BLaER1 treated with 17β-estradiol and CSF1 and Interleukin-3, amounts not matched to agents 10 nM and 100 nM (cell line): ENCODE measurements around the gene KRTAP4-5.
"Not testable (repeated sequence)": the region's sequence is repeated elsewhere in the genome, so short reads cannot be mapped to it uniquely, and the experiment has no call there.

Source experiments
- H3K27ac ChIP-seq, 11 experiments: shearing (Covaris generic); formaldehyde crosslinking; 2 replicates each; pipeline ENCODE4 v1.8.1; 2022
- H3K27me3 ChIP-seq, 11 experiments: shearing (Covaris generic); formaldehyde crosslinking; 2 replicates each; pipeline ENCODE4 v1.8.1; 2022
- H3K36me3 ChIP-seq, 11 experiments: shearing (Covaris generic); formaldehyde crosslinking; 2 replicates each; pipeline ENCODE4 v1.8.1; 2022
- H3K4me1 ChIP-seq, 10 experiments: shearing (Covaris generic); formaldehyde crosslinking; 2 replicates each; pipeline ENCODE4 v1.8.1; 2022
- H3K4me2 ChIP-seq, 11 experiments: shearing (Covaris generic); formaldehyde crosslinking; 2 replicates each; pipeline ENCODE4 v1.8.1; 2022
- H3K4me3 ChIP-seq, 10 experiments: shearing (Covaris generic); formaldehyde crosslinking; 2 replicates each; pipeline ENCODE4 v1.8.1; 2022
- H3K9ac ChIP-seq, 11 experiments: shearing (Covaris generic); formaldehyde crosslinking; 2 replicates each; pipeline ENCODE4 v1.8.1; 2022
- H3K9me3 ChIP-seq, 11 experiments: shearing (Covaris generic); formaldehyde crosslinking; replicated peaks in 1 of 11; 2 replicates each; pipeline ENCODE4 v1.8.1; 2022
- H4K20me1 ChIP-seq, 11 experiments: shearing (Covaris generic); formaldehyde crosslinking; 2 replicates each; pipeline ENCODE4 v1.8.1; 2022
- Cebpa-rat ChIP-seq, 11 experiments: shearing (Covaris generic); IDR thresholded peaks; 2 replicates each; pipeline ENCODE4 v1.8.1; 2022

The KRTAP4-5 gene

DNA sequence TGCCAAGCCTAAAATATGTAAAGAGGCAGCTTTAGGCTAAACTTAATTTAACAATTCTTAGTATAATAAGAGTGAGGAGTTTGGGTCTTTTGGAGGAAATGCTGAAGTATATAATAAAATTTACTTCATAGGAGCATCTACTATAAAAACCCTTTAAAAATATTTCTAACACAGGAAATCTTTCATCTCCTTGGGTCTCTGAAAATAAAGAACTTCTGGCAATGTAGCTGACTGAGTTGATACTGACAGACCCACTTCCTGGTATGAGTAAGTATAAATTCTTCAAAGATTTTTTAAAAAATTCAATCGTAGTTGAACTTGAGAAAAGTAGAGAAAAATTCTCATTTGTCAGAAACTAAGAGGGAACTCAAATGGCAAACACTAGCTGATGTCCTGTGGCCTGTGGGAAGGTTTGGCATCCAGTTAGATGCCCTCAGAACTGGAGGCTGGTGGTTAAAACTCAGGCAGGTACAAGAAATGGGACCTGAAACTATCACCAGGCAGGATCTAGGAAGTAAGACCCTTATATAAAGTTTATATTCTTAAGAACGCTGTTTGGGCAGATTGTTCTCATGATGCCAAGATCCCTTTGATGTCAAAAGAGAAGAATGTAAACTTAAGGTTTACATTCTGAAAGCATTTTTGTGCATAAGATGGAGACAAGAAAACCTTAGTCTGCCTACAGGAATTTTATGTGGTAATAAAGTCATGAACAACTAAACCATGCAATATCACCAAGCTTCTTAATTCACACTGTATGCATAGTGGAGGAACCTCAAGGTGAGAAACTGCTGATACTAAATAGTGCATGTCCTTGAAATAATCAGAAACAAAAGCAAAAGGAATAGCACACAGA is 15.5 kb downstream of the KRTAP4-5 start:
- H3K27me3 ChIP-seq, result no peaks in the 10 kb centered on the region
- TF ChIP-seq Cebpa-rat (IDR thresholded peaks at IDR 0.05), result no peak
- peak overlapping the region; percentile 17 to 55 (median 36); a peak in 15 of 22 replicates for H3K4me2 ChIP-seq
- peaks cover 9 to 27% (median 18%) of the 10 kb centered on the region in 11 experiments; a peak in 16 of 22 replicates for H3K9me3 ChIP-seq
- H4K20me1 ChIP-seq, result no peaks in the 10 kb centered on the region
- H3K4me1 ChIP-seq, result peaks cover 9 to 33% (median 13%) of the 10 kb centered on the region in 10 experiments; a peak in 19 of 20 replicates
- H3K27ac ChIP-seq, result peak overlapping the region in 2 of 11 experiments; percentile 23 to 33; a peak in 3 of 22 replicates
- no peak overlapping the region for H3K4me3 ChIP-seq
- no peak overlapping the region for H3K9ac ChIP-seq
- no peaks in the 10 kb centered on the region for H3K36me3 ChIP-seq

DNA sequence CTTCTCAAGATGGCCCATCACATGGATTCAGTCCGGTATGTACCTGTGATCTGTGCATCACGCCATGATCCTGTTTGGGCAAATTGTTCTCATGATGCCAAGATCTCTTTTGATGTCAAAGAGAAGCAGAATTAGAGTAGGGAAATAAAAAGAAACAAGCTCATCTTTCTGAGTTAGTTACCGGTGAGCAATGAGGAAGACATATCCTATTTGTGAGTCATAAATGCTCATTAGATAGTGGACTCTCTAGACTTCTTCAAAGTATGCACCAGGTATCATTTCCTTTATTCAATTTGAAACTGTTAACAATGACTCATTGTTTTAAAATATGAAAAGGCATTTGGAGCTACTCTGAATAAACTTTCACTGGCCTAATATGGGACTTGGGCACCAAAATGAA is 17.6 kb downstream of the KRTAP4-5 start:
- Histone ChIP-seq H3K4me2 (peak overlapping the region in 2 of 11 experiments; percentile 0 to 19; a peak in 2 of 22 replicates), H3K27ac (no peak overlapping the region), H3K27me3 (no peaks in the 10 kb centered on the region), H4K20me1 (no peaks in the 10 kb centered on the region), H3K9ac (no peak overlapping the region), H3K36me3 (no peaks in the 10 kb centered on the region), H3K4me3 (no peak overlapping the region), H3K9me3 (peaks cover 0 to 9% (median 3%) of the 10 kb centered on the region in 11 experiments; a peak in 8 of 22 replicates), H3K4me1 (peaks cover 9 to 33% (median 13%) of the 10 kb centered on the region in 10 experiments; a peak in 19 of 20 replicates)
- no peak for TF ChIP-seq Cebpa-rat (IDR thresholded peaks at IDR 0.05)

DNA sequence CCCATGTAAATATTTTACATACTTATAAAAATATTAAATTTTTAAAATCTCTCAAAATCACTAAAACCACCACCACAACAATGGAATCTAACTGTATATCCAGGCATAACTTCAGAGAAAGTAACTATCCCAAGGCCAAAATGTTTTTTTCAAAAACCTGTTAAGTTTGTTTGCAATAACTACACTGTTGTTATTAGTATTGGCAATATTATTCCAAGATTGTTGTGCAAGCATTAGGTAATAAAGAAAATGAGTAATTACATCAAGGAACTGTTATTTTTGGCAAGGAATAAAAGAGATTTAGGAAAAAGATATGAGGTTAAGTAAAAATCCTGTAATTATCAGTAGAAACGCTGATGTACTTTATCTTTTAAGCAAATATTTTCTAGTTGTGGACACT is 22.3 kb downstream of the KRTAP4-5 start:
- no peak for TF ChIP-seq Cebpa-rat (IDR thresholded peaks at IDR 0.05)
- Histone ChIP-seq H3K27me3 (no peaks in the 10 kb centered on the region), H3K9ac (no peak overlapping the region)

DNA sequence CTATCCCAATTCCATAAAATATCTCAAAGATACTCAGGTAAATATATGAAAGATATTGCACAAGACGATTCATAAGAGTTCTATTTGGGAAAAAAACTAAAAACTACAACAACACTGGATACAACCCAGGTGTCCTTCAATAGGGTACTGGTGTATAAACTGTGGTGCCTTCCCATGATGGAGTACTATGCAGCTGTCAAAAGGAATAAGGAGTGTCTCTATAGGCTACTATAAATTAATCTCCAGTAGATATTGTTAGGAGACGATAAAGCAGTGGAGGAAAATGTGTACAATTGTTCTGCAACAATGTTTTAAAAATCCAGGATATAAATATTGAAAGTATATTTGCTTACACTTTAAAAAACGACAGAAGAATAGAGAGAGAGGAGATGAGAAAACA is 23.2 kb downstream of the KRTAP4-5 start:
- Histone ChIP-seq H3K9me3 (peaks cover 7 to 42% (median 32%) of the 10 kb centered on the region in 11 experiments), H3K27me3 (no peaks in the 10 kb centered on the region), H3K4me2 (no peak overlapping the region), H3K9ac (no peak overlapping the region), H3K36me3 (no peaks in the 10 kb centered on the region), H3K4me1 (peaks cover 12 to 27% (median 22%) of the 10 kb centered on the region in 10 experiments; a peak in 18 of 20 replicates), H3K27ac (no peak overlapping the region), H3K4me3 (no peak overlapping the region), H4K20me1 (no peaks in the 10 kb centered on the region)
- no peak for TF ChIP-seq Cebpa-rat (IDR thresholded peaks at IDR 0.05)

More for the DNA sequence above, 22.3 kb downstream of the KRTAP4-5 start:
- Histone ChIP-seq H3K9me3 (peaks cover 2 to 36% (median 25%) of the 10 kb centered on the region in 11 experiments), H3K4me3 (no peak overlapping the region), H3K36me3 (no peaks in the 10 kb centered on the region), H4K20me1 (no peaks in the 10 kb centered on the region), H3K27ac (no peak overlapping the region), H3K4me2 (no peak overlapping the region), H3K4me1 (peaks cover 12 to 36% (median 22%) of the 10 kb centered on the region in 10 experiments; a peak in 18 of 20 replicates)

DNA sequence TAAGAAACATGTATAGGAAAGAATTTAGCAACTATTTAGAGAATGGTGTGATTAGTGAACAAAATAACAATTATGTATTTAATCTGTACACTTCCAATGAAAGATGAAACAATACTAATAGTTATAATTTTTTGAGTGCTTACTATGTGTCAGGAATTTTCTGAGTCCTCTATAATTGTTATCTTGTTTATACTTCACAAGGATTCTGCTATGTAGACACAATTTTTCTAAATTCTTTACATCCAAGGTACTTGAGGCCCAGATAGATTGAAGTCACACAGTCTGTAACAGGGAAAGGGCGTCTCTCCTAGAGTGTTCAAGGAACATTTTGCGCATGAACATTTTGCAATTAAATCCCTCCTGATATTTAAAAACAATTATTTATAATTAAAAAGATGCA is 24.6 kb downstream of the KRTAP4-5 start:
- TF ChIP-seq Cebpa-rat (IDR thresholded peaks at IDR 0.05), result no peak
- no peaks in the 10 kb centered on the region for H3K36me3 ChIP-seq
- H3K9ac ChIP-seq, result no peak overlapping the region
- 0 out of 22 replicates have a peak overlapping the region, but pooled peaks of 1 of the 11 experiments have one; percentile 29 for H3K4me2 ChIP-seq
- H3K4me3 ChIP-seq, result no peak overlapping the region
- H3K27ac ChIP-seq, result no peak overlapping the region
- H3K4me1 ChIP-seq, result peaks cover 20 to 38% (median 28%) of the 10 kb centered on the region in 10 experiments
- no peaks in the 10 kb centered on the region for H3K27me3 ChIP-seq
- H3K9me3 ChIP-seq, result peaks cover 7 to 43% (median 32%) of the 10 kb centered on the region in 11 experiments
- no peaks in the 10 kb centered on the region for H4K20me1 ChIP-seq

DNA sequence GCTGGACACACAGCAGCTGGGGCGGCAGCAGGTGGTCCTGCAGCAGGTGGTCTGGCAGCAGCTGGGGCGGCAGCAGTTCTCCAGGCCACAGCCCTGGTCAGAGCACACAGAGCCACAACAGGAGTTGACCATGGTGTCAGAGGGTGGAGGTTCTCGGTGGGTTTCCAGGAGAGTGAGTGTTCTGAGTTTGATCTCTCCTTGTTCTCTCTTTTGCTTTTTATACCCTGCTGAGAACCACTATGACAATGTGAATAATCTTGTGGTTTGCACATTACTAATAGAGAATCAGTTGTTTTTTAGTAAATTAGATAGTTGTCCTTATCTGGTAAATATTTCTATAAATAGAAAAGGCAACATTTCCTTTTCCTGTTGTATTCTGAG is 25.6 kb downstream of the KRTAP4-5 start, which contains the start of gene KRTAP4-12:
TSS of gene KRTAP4-12 (minus strand) at position 192 of the 381 bp plus-strand sequence. CDS start at position 132, 60 bp downstream.
- H3K9ac ChIP-seq, H4K20me1 ChIP-seq, H3K27me3 ChIP-seq, H3K36me3 ChIP-seq: not testable (repeated sequence)
- Histone ChIP-seq H3K4me2 (peak within 1 kb of the TSS; percentile 12 to 60 (median 35); a peak in 16 of 22 replicates), H3K9me3 (peaks cover 7 to 44% (median 32%) of the 10 kb centered on the region in 11 experiments), H3K4me3 (0 out of 20 replicates have a peak within 1 kb of the TSS, but pooled peaks of 1 of the 10 experiments have one; percentile 4), H3K4me1 (peaks cover 24 to 42% (median 36%) of the 10 kb centered on the region in 10 experiments), H3K27ac (peak within 1 kb of the TSS in 1 of 11 experiments; percentile 1; a peak in 2 of 22 replicates)

DNA sequence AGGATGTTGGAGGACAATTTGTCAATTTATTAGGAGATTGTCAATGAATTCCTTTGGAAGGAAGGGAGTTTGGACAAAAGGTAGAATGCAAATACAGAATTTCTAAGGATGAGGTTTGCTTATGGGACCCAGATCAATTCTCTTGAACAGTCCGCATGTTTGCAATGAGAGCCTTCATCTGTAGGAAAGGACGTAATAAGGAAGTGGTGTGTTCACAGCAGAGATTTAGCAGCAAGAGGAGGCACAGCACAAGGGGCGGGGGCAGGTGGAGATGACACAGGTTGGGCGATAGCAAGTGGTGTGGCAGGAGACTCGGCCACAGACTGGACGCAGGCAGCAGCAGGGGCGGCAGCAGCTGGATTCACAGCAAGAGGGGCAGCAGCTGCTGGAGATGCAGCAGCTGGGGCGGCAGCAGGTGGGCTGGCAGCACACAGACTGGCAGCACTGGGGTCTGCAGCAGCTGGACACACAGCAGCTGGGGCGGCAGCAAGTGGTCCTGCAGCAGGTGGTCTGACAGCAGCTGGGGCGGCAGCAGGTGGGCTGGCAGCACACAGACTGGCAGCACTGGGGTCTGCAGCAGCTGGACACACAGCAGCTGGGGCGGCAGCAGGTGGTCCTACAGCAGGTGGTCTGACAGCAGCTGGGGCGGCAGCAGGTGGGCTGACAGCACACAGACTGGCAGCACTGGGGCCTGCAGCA is 26.2 kb downstream of the KRTAP4-5 start:
- Histone ChIP-seq H3K4me3 (0 out of 20 replicates have a peak overlapping the region, but pooled peaks of 1 of the 10 experiments have one; percentile 4), H3K4me2 (peak overlapping the region in 10 of 11 experiments; percentile 12 to 60 (median 36); a peak in 16 of 22 replicates), H3K9me3 (peaks cover 7 to 47% (median 34%) of the 10 kb centered on the region in 11 experiments), H3K4me1 (peaks cover 24 to 48% (median 36%) of the 10 kb centered on the region in 10 experiments)
- H3K36me3 ChIP-seq, H3K9ac ChIP-seq, H3K27me3 ChIP-seq, H4K20me1 ChIP-seq, H3K27ac ChIP-seq: not testable (repeated sequence)

DNA sequence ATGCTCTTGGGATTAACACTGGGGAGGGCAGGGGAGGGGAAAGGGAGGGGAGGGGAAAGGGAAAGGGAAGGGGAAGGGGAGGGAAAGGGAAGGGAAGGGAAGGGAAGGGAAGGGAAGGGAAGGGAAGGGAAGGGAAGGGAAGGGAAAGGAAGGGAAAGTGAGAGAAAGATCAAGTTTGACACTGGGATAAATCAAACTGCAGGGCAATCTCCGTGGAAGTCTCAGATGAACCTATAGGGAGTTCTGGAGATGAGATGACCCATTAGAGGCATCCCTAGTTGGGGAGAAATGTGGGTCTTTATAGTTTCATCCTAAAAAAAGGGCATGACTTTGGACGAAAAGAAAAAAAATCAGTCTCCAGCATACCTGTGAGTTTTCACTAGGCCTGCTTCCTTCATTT is 27.9 kb downstream of the KRTAP4-5 start:
- no peak overlapping the region for H3K9ac ChIP-seq
- H3K27me3 ChIP-seq, result no peaks in the 10 kb centered on the region
- no peaks in the 10 kb centered on the region for H4K20me1 ChIP-seq
- TF ChIP-seq Cebpa-rat (IDR thresholded peaks at IDR 0.05), result no peak
- H3K4me1 ChIP-seq, result peaks cover 28 to 53% (median 36%) of the 10 kb centered on the region in 10 experiments
- peaks cover 7 to 54% (median 34%) of the 10 kb centered on the region in 11 experiments for H3K9me3 ChIP-seq
- H3K4me2 ChIP-seq, result no peak overlapping the region
- no peak overlapping the region for H3K27ac ChIP-seq
- H3K36me3 ChIP-seq, result no peaks in the 10 kb centered on the region
- H3K4me3 ChIP-seq, result no peak overlapping the region

DNA sequence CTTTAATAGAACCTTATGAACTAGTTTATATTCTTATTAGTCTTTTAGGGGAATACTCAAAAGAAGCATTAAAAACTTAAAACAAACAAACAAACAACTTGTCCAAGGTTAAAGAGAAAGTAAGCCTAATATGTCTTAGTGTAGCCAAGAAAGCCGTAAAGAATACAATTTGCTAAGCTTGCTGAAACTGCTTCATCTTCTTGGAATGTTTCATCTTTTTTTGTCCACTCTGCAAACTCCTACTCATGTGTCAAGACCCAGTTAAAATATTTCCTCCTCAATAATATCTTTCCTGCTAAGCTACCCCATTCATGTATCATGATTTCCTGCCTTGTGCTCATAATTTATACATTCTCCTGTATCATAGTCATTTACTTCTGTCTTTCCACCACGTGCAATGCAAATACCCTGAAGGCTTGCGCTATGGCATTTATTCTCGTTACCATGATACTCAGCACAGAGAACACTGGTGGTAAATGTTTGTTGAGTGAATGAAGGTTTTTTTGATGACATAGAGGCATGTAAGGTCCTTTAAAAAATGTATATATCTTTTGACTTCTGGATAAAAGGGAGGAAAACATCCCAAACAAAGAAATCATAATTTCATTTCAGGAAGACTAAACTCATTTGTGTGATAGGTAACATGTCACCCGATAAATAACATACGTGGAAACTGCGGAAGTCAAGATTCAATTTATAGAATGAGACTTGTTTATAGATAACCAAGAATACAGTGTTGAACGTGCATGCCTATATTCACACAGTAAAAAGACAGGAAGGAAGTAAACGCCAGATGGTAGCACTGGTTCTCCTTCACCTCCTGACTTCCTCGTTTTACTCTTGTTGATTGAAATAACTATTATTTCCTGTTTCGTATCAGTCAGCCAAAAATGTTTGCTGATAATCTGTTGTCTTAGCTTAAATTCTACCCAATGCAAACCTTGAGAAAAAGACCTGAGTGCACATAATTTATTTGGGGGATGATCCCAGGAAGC is 29.6 kb downstream of the KRTAP4-5 start:
- H3K4me1 ChIP-seq, result peaks cover 23 to 60% (median 34%) of the 10 kb centered on the region in 10 experiments
- peak overlapping the region; percentile 69 to 91 (median 82); a peak in 21 of 22 replicates for H3K27ac ChIP-seq
- peaks cover 7 to 46% (median 32%) of the 10 kb centered on the region in 11 experiments for H3K9me3 ChIP-seq
- H4K20me1 ChIP-seq, H3K27me3 ChIP-seq, H3K36me3 ChIP-seq: not testable (repeated sequence)
- H3K9ac ChIP-seq, result peak overlapping the region in 9 of 11 experiments; percentile 47 to 68 (median 59); a peak in 15 of 22 replicates
- H3K4me3 ChIP-seq, result peak overlapping the region in 5 of 10 experiments; percentile 20 to 43 (median 33); a peak in 5 of 20 replicates
- H3K4me2 ChIP-seq, result peak overlapping the region; percentile 63 to 89 (median 80)
